Karpas-422 (cell line): ENCODE data around the gene TP53INP2. TPM values are rescaled to one million over a fixed set of nuclear protein-coding genes. Genes with fewer than 3 reads are reported as not detected.
"Not testable (repeated sequence)": the region's sequence is repeated elsewhere in the genome, so short reads cannot be mapped to it uniquely, and the experiment has no call there.

Experiments used
- DNase-seq: peaks from one replicate; pipeline ENCODE4 v3.0.0-alpha.2; 2015
- H2AFZ ChIP-seq: fragments of 200-600 bp; sonication (generic); 2 replicates; pipeline ENCODE4 v1.6.1; 2014; ENCODE audit warnings: antibody characterized with exemption, low read length, mixed read lengths
- H3K27ac ChIP-seq: fragments of 200-600 bp; sonication (generic); 2 replicates; pipeline ENCODE4 v1.5.1; 2014; ENCODE audit warnings: mild to moderate bottlenecking, low read length, moderate library complexity
- H3K27me3 ChIP-seq: fragments of 200-600 bp; sonication (generic); 2 replicates; pipeline ENCODE4 v1.6.1; 2014; ENCODE audit warnings: low read length, mixed read lengths
- H3K36me3 ChIP-seq: fragments of 200-600 bp; sonication (generic); 2 replicates; pipeline ENCODE4 v1.6.1; 2014; ENCODE audit warnings: low read length, mixed read lengths; ENCODE audit not compliant: insufficient read depth
- H3K4me1 ChIP-seq: fragments of 200-600 bp; sonication (generic); 2 replicates; pipeline ENCODE4 v1.6.1; 2014; ENCODE audit warnings: mild to moderate bottlenecking, low read length, mixed read lengths
- H3K4me2 ChIP-seq: fragments of 200-600 bp; sonication (generic); 2 replicates; pipeline ENCODE4 v1.6.1; 2014; ENCODE audit warnings: low read length, low read depth, mild to moderate bottlenecking; ENCODE audit not compliant: poor library complexity, severe bottlenecking
- H3K4me3 ChIP-seq: fragments of 200-600 bp; sonication (generic); 2 replicates; pipeline ENCODE4 v1.5.1; 2014; ENCODE audit warnings: mild to moderate bottlenecking, antibody characterized with exemption, low read length, mixed read lengths
- H3K79me2 ChIP-seq: fragments of 200-600 bp; sonication (generic); 2 replicates; pipeline ENCODE4 v1.6.1; 2014; ENCODE audit warnings: mild to moderate bottlenecking, low read length, mixed read lengths
- H3K9ac ChIP-seq: fragments of 200-600 bp; sonication (generic); 2 replicates; pipeline ENCODE4 v1.6.0; 2014; ENCODE audit warnings: low read length
- H3K9me2 ChIP-seq: fragments of 200-600 bp; sonication (generic), shearing (Covaris generic); replicated peaks from 2 replicates; pipeline ENCODE4 v1.6.0; 2014; ENCODE audit warnings: mild to moderate bottlenecking, low read length, moderate library complexity; ENCODE audit not compliant: insufficient read depth
- H3K9me3 ChIP-seq: fragments of 300-700, 200-600 bp; sonication (generic); 2 replicates; pipeline ENCODE4 v1.6.1; 2014; ENCODE audit warnings: low read length, mixed read lengths
- H4K20me1 ChIP-seq: fragments of 200-600 bp; sonication (generic); 2 replicates; pipeline ENCODE4 v1.6.1; 2014; ENCODE audit warnings: mild to moderate bottlenecking, antibody characterized with exemption, low read length, low read depth; ENCODE audit not compliant: insufficient read depth
- total RNA-seq: library from RNA; depleted of rRNA; stranded (reverse); fragments of >200 nt; shearing (Covaris generic); gene quantifications from 2 replicates; pipeline ENCODE4 v1.2.3, GENCODE V29; 2014; ENCODE audit warnings: low replicate concordance

The TP53INP2 gene
- total RNA-seq, 1 experiment from 2014 or later: 8.1 TPM

DNA sequence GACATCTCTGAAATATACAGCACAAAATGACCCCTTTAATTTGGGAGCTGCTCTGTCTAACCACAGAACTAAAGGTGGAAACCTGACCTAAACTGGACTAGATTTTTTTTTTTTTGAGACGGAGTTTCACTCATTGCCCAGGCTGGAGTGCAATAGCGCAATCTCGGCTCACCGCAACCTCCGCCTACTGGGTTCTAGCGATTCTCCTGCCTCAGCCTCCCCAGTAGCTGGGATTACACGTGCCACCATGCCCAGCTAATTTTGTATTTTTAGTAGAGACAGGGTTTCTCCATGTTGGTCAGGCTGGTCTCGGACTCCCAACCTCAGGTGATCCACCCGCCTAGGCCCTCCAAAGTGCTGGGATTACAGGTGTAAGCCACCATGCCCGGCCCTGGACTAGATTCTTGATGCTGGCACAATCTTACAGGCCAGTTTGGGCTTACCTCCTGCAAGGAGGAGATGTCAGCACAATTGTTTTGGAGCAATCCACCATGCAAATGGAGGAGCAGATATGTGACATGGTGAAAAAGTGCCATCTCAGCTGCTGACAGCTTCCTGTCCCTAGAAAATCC lies 9.9 kb downstream of the TP53INP2 start:
- H4K20me1 ChIP-seq, H3K9me3 ChIP-seq, H3K79me2 ChIP-seq, H3K27me3 ChIP-seq, H3K9ac ChIP-seq, H3K27ac ChIP-seq, H3K4me3 ChIP-seq, H3K36me3 ChIP-seq, H3K9me2 ChIP-seq, H2AFZ ChIP-seq, DNase-seq, H3K4me2 ChIP-seq: not testable (repeated sequence)
- H3K4me1 ChIP-seq: peaks cover 36% of the 10 kb centered on the region

DNA sequence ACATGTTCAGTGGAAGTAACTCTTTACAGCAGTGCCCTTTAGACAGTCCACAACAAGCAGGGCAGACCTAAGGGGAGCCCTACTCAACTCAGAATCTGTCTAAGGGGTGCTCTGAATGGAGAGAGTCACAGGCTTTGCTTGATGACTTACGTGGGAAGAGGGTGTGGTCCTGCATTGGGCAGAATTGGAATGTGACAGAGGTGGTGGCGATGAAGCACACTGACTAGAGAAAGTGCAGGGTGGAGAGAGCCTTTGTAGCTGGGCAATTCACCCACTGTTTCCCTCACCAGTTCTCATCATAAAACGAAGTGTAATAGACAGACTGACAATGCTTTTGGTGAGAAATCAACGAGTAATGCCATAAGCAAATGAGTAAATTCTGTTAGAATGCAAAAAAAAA lies 11.2 kb downstream of the TP53INP2 start:
- Histone ChIP-seq H3K9me3 (no peaks in the 10 kb centered on the region), H3K4me2 (no peak overlapping the region), H4K20me1 (no peaks in the 10 kb centered on the region; the same call in 1 of the 2 replicates), H2AFZ (no peak overlapping the region), H3K27ac (no peak overlapping the region), H3K9me2 (no peaks in the 10 kb centered on the region), H3K79me2 (no peaks in the 10 kb centered on the region), H3K4me1 (peaks cover 46% of the 10 kb centered on the region), H3K27me3 (no peaks in the 10 kb centered on the region), H3K4me3 (no peak overlapping the region), H3K9ac (no peak overlapping the region), H3K36me3 (no peaks in the 10 kb centered on the region)
- no peak for DNase-seq

DNA sequence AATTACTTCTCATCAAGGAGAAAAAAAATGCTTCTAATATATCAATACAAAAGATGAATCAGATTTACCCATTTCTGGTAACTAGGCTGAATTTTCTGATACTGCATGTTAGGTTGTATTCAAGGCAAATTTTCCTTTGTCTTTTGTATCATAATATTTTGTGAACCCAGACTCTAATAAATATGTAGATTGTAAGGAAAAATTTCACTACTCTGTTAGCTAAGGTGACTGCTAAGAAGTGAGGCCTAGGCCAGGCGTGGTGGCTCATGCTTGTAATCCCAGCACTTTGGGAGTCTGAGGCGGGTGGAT lies 12.7 kb downstream of the TP53INP2 start:
- no peaks in the 10 kb centered on the region for H3K36me3 ChIP-seq
- H3K4me2 ChIP-seq: no peak overlapping the region
- H3K9me3 ChIP-seq: no peaks in the 10 kb centered on the region
- H3K27me3 ChIP-seq: no peaks in the 10 kb centered on the region
- no peak overlapping the region for H3K27ac ChIP-seq
- H3K79me2 ChIP-seq: no peaks in the 10 kb centered on the region
- H3K4me1 ChIP-seq: peaks cover 38% of the 10 kb centered on the region
- H3K4me3 ChIP-seq: no peak overlapping the region
- no peak for DNase-seq
- no peak overlapping the region for H2AFZ ChIP-seq
- no peaks in the 10 kb centered on the region for H4K20me1 ChIP-seq
- no peak overlapping the region for H3K9ac ChIP-seq
- H3K9me2 ChIP-seq: no peaks in the 10 kb centered on the region

DNA sequence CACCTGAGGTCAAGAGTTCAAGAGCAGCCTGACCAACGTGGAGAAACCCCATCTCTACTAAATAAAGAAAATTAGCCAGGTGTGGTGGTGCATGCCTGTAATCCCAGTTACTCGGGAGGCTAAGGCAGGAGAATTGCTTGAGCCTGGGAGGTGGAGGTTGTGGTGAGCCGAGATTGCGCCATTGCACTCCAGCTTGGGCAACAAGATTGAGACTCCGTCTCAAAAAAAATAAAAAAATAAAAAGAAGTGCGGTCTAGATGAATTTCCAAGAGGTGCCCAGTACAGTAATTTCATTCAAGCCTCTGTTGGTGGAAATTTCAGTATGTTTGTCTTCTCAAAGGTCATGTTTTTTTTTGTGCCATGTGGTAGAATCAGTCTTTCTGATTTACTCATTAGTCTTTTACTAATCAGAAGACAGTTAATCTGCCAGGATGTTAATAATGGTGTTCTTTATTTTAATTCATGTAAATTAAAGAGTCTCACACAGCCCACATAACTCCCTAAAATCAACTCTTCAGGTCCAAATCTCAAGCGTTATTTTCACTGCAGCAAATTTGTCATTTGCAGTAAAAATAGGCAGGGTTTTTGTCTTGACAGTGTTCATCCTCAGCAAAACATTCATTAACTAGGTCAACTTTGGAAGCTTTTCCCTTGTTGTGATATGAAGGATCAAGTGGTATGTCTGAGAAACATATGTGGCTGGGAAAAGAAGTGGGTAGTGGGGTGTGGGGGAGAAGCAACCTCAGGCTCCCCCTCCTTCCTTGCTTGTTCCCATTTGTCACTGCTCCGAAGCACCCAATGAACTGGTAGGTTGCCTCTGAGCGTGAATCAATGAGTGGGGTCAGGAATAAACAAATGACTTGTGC lies 13.3 kb downstream of the TP53INP2 start:
- H3K4me2 ChIP-seq: no peak overlapping the region
- no peak for DNase-seq
- no peaks in the 10 kb centered on the region for H3K9me2 ChIP-seq
- no peak overlapping the region; the same call in 1 of the 2 replicates for H3K27ac ChIP-seq
- H2AFZ ChIP-seq: no peak overlapping the region
- peaks cover 32% of the 10 kb centered on the region for H3K4me1 ChIP-seq
- H3K9me3 ChIP-seq: no peaks in the 10 kb centered on the region
- H3K79me2 ChIP-seq: no peaks in the 10 kb centered on the region
- no peaks in the 10 kb centered on the region for H4K20me1 ChIP-seq
- no peaks in the 10 kb centered on the region for H3K27me3 ChIP-seq
- H3K4me3 ChIP-seq: no peak overlapping the region
- no peaks in the 10 kb centered on the region for H3K36me3 ChIP-seq
- H3K9ac ChIP-seq: no peak overlapping the region

DNA sequence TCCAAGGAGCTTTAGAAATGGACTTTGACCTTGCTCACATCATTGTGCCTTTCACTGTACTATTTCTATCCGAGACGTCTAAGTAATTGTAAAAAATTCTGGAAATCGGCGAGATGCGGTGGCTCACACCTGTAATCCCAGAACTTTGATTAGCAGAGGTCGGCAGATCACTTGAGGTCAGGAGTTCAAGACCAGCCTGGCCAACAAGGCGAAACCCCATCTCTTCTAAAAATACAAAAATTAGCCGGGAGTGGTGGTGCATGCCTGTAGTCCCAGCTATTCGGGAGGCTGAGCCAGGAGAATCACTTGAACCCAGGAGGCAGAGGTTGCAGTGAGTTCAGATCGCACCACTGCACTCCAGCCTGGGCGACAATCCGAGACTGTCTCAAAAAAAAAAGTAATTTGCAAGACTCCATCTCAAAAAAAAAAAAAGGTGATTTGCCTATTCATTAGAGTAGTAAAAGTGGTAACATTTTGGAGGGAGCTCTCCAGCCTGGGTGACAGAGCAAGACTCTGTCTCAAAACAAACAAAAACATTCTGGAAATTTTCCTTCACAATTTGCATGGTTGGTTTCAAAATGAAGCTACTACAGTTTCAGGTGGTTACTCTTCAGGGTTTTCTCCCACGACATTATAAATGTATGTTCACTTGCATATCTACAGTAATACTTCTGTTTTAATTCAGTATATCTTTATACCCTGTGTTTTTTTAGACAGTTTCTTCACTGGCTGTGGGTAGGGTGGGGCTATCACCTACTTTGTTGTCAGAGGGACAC lies 15.3 kb downstream of the TP53INP2 start:
- H4K20me1 ChIP-seq, H3K27me3 ChIP-seq, H3K79me2 ChIP-seq, H3K9me2 ChIP-seq, DNase-seq, H2AFZ ChIP-seq, H3K9ac ChIP-seq, H3K36me3 ChIP-seq, H3K4me3 ChIP-seq, H3K9me3 ChIP-seq: not testable (repeated sequence)
- Histone ChIP-seq H3K4me1 (peaks cover 32% of the 10 kb centered on the region), H3K4me2 (peak overlapping the region; percentile 41), H3K27ac (peak overlapping the region; percentile 50)

DNA sequence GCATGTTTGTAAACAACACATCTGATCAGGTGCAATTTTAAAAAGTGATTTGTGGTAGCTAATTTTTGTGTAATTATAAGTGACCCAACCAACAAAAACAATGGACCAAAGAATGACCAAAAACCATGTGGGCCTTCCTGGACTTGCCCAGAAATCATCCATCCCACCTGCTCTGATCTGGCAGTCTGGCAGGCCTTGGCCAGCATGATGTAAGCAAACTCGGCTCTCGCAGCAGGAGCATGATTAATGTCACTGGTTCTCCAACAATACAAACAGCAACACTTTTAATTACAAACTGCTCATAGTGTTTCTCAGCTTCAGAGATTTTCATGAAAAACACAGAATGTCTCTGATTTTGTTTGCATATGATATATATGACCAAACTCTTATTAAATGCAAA lies 16.1 kb downstream of the TP53INP2 start:
- Histone ChIP-seq H3K79me2 (no peaks in the 10 kb centered on the region), H3K27ac (peak overlapping the region; percentile 50), H3K27me3 (no peaks in the 10 kb centered on the region), H3K9me2 (no peaks in the 10 kb centered on the region), H3K9me3 (no peaks in the 10 kb centered on the region), H3K4me3 (no peak overlapping the region), H4K20me1 (no peaks in the 10 kb centered on the region), H3K36me3 (0 out of 2 replicates have a peak, but pooled peaks cover 1% of the 10 kb centered on the region), H3K4me2 (peak overlapping the region; percentile 41), H2AFZ (no peak overlapping the region), H3K4me1 (peaks cover 32% of the 10 kb centered on the region), H3K9ac (0 out of 2 replicates have a peak overlapping the region, but pooled peaks have one; percentile 5)
- DNase-seq: no peak

DNA sequence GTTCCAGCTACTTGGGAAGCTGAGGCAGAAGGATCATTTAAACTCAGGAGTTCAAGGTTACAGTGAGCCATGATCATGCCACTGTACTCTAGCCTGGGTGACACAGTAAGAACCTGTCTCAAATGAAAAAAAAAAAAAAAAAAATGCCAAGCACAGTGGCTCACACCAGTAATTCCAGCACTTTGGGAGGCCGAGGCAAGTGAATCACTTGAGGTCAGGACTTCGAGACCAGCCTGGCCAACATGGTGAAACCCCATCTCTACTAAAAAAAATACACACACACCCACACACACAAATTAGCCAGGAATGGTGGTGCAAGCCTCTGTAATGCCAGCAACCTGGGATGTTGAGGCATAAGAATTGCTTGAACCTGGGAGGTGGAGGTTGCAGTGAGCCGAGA lies 18.4 kb downstream of the TP53INP2 start:
- not testable (repeated sequence) for H3K9me2 ChIP-seq, DNase-seq, H3K36me3 ChIP-seq

DNA sequence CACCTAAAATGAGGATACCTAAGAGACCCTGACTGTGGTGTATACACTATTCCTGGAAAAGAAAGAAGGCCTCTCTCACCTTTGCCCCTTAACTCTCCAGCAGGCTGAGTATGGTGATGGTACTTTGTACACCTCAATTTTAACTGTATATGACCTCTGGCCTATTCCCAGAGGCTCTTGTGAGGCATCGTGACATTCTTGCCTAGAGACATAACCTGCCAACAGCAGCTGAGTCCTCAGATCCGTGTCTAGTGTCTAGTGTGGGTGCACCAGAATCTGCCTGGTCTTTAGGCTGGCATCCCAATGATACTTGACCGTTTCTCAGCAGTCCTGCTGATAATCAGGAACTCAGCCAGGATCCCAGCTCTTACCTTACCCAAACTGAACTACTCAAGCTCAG lies 20.0 kb downstream of the TP53INP2 start:
- Histone ChIP-seq H2AFZ (no peak overlapping the region), H3K4me1 (peaks cover 41% of the 10 kb centered on the region), H4K20me1 (no peaks in the 10 kb centered on the region), H3K79me2 (no peaks in the 10 kb centered on the region), H3K27ac (no peak overlapping the region), H3K27me3 (no peaks in the 10 kb centered on the region), H3K9me2 (no peaks in the 10 kb centered on the region), H3K36me3 (0 out of 2 replicates have a peak, but pooled peaks cover 8% of the 10 kb centered on the region), H3K9me3 (no peaks in the 10 kb centered on the region), H3K4me2 (no peak overlapping the region), H3K4me3 (no peak overlapping the region), H3K9ac (no peak overlapping the region)
- no peak for DNase-seq

More for the DNA sequence above, 18.4 kb downstream of the TP53INP2 start:
- not testable (repeated sequence) for H2AFZ ChIP-seq, H3K9ac ChIP-seq, H3K27ac ChIP-seq, H3K27me3 ChIP-seq, H3K4me3 ChIP-seq, H3K79me2 ChIP-seq, H4K20me1 ChIP-seq, H3K4me2 ChIP-seq, H3K9me3 ChIP-seq
- peaks cover 55% of the 10 kb centered on the region for H3K4me1 ChIP-seq
